ENCODE measurements around the gene PRR29.

PRR29 gene

DNA sequence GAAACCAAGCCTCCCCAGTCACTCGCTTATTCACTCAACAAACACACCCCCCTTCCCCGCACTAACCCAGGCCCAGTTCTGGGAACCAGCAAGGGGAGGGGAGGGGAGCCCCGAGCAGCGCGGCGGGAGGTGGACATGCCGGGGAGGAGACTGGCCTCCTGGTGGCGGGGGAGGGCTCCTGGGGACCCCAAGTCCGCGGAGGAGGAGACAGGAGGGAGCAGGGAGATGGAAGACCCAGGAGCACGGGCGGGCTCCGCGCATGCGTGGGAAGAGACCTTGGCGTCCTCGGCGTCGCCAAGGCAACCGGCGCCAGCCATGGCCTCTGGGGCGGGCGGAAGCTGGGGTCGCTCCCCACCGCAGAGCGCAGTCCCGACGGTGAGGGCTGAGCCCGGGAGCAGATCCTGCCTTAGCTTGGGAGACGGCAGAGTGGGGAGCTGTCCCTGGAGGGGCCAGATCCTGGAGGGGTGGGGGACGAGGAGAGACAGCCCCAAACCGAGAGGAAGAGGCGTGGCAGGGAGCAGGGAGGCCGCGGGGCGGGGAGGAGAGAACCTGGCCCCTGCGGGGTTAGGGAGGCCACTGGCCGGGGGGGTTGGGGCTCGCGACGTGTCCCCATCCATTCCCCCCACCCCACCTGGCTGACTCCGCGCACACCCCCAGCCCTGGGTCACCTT lies at the start of gene PRR29:
PRR29 (plus strand) TSS at position 302 of the 671 bp plus-strand sequence; CDS start at position 316, 14 bp downstream.
- peak in 1 of 2 donors; percentile 2 for DNase-seq

DNA sequence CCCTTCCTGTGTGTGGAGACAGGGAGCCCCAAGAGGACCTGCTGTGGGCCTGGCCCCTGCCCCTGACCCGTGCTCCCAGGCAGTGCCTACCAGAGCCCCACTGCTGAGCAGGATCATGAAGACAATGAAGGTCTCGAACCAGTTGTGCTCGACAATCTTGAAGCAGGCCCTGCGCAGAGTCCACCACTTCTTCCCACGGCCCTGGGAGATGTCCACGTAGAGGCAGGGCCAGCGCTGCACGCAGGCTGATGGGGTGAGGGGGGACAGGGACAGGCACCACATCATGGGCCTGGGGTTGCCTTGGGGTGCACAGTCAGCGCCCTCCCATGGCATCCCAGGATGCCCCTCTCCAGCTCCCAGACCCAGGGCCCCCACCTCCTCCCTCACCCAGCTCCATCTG lies 49.6 kb upstream of the PRR29 start:
- DNase-seq: no peak

GRCh38 chr17:63949576-63950250 lies 48.4 kb upstream of the PRR29 start:
- DNase-seq: no peak

DNA sequence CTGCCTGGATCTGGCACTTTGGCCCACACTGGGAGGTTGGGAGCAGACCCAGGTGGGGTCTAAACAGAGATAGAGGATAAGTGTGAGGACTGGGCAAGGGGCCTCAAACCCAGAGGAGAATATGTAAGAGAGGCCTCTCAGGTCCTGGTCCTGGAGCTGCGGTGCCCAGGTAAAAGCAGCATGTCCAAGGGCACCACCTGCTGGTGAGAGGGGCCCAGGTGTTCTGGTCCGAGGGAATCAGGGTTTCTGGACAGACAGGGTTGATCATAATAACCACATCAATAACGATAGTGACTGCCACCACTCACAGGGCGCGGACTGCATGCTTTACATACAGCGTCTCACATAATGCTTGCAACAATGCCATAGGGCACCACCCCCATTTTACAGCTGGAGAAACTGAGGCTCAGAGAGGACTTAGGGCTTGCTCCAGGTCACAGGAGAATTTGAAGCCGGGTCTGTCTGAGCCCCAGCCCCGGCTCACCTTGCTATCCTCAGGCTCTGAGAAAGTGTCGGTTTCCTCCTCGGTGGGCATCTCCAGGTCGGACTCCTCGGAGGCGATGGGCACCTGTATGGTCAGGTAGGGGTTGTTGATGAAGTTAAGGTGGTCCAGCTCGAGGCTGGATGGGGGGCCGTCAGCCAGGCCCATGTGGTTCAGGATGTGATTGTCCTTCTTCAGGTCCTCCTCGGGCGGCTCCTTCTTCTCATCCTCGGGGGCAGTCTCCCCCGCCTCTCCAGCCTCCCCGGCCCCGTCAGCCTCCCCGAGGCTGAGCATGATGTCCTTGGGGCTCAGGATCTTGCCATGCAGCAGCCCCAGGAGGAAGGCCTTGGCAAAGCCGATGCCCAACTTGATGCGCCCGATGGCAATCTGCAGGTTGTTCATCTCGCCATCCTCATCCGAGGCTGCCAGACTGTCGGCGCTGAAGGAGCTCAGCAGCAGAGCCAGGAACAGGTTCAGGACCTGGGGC lies 46.9 kb upstream of the PRR29 start:
- no peak for DNase-seq

DNA sequence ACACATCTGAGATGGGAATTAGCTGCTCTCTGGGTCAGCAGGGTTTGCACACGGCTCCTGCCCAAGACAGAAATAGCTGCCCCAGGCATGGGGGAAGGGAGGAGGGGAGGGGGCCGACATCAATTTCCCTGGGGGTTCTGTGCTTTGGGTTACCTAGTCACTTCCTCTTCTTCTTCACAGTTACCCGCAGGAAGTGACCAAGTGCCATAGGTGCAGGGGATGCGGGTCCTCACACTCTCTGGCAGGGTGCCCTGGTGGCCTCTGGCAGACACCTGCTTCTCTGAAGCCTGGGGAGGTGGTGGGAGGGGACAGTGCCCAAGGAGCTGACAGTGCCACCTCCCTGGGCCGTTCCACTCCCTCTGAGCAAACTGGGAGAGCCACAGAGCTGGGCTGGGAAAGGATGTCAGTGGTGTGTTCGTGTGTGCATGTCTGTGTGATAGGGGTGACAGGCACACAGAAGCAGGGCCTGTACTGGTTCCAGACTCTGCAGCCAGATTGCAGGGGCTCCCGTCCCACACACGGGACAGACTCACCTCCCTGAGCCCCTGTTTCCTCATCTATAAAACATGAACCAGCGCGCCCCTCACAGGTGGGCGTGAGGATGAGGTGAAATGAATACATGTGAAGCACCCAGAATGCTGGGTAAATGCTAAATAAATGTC lies 43.6 kb upstream of the PRR29 start:
- DNase-seq: no peak

GRCh38 chr17:63955232-63955631 lies 42.9 kb upstream of the PRR29 start:
- no peak for DNase-seq

DNA sequence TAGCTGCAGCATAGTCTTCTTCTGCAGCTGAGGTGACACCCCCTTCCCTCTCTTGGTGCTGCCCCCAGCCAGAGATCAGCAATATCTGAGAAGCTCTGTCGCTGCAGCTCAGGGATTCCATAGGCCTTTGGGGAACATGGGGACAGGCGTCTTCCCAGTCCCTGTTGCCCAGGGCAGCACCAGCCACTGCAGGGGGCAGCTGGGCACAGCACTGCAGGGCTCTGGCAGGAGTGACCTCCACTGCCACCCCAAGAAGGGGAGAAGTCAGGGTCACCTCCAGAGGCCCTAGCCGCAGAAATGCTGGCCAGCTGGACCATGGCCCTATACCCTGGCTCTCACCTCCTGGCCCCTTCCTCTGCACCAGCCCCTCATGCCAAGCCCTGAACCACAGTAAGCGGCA lies 42.4 kb upstream of the PRR29 start:
- no peak for DNase-seq

- DNase-seq: no peak
Measured at GRCh38 chr17:63956296-63956920, 41.7 kb upstream of the PRR29 start.

DNA sequence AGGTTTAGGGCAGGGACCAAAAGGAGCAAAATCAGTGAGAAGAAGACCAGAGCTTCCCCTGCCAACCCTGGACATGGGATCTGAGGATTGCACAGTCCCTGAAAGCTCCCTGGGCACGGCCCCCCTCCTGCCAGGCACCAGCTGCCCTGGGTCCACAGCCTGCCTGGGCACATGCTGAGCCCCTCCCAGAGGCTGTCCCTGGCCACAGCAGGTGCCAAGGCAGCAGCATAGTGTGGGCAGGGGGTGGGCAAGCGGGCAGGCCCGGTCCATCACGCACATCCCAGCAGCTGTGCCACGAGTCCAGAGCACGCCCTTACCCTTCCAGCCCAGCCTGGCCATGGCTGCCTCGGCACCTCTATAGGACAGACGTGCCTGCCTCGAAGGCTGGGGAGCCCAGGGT lies 38.1 kb upstream of the PRR29 start:
- DNase-seq: no peak

DNA sequence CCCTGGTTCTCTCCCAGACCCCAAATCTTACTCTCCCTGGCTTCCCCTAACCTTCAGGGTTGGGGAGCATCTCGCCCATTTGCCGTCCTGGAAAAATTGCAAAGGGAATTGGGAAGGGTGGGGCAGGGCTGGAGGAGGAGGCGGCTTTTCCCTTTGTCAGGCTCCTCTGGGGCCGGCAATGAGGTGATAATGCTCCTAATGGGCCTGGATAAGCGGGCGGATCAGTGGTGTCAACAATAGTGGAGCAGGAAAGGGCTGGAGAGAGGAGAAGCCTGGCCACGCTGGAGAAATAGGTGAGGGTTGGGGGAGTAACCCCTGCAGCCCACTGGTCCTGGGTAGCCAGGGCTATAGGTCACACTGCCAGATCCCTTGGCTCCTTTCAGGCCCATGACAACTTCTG lies 37.7 kb upstream of the PRR29 start:
- DNase-seq: no peak

GRCh38 chr17:63961355-63962212 lies 36.6 kb upstream of the PRR29 start:
- no peak for DNase-seq

DNA sequence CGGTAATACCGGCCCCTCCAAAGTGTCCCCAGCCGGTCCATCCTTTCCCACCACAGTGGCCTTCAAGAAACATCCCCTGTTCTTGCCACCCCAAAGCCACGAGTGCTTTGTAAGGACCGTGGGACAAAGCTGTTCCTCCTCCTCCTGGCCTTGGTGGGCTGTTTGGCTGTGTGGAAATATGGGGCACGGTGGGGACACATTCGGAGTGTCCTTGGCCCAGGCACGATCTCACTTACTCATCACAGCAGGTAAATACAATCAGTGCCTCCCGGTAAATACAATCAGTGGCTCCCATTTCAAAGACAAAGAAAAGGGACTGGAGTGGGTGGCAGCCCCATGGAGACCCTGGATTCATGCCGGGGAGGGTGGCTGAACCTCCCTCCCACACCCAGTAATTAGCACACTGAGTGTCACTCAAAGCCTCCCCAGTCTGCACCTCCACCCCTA lies 35.8 kb upstream of the PRR29 start:
- DNase-seq: no peak

- no peak for DNase-seq
Measured at GRCh38 chr17:63963123-63963522, 35.0 kb upstream of the PRR29 start.

GRCh38 chr17:63966646-63967264 lies 31.4 kb upstream of the PRR29 start:
- DNase-seq: no peak

DNA sequence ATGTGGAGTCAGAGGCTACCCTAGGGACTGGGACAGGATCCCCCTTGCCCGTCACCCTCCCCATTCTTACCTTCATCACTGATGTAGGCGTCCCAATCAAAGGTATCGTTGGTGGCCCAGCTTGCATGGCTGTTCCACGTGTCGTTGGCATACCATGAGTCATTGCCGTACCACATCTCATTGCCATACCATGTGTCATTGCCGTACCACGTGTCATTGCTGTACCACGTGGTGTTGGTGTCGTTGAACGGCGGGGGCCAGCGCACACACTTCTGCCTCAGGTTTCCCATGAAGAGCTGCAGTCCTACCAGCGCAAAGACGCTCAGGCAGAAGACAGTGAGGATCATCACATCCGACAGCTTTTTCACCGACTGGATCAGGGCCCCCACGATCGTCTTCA lies 30.2 kb upstream of the PRR29 start:
- DNase-seq: no peak

- DNase-seq: no peak
Measured at GRCh38 chr17:63969278-63969677, 28.9 kb upstream of the PRR29 start.

GRCh38 chr17:63972796-63973195 lies 25.4 kb upstream of the PRR29 start, which contains the start of gene SCN4A:
TSS of gene SCN4A (minus strand) at chr17:63972918. CDS start at chr17:63972841, 77 bp downstream.
- no peak for DNase-seq

DNA sequence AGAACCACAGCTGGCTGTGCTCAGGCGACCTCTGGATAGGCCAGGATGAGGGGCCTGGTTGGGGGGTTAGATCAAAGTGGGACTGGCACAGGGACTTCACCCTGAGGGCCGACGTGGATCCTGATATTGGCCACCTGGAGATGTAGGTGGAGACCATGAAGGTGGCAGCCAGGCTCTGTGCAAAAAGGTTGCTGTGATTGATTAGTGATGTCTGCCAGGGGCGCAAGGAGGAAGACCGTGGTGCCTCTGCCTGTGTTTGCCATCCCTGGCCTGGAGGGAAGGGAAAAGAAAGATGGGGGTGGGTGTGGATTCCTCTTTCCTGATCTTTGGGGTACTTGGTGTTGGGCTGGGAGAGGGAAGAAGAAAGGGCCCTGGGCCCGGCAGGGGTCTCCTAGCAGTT lies 24.9 kb upstream of the PRR29 start:
- no peak for DNase-seq

DNA sequence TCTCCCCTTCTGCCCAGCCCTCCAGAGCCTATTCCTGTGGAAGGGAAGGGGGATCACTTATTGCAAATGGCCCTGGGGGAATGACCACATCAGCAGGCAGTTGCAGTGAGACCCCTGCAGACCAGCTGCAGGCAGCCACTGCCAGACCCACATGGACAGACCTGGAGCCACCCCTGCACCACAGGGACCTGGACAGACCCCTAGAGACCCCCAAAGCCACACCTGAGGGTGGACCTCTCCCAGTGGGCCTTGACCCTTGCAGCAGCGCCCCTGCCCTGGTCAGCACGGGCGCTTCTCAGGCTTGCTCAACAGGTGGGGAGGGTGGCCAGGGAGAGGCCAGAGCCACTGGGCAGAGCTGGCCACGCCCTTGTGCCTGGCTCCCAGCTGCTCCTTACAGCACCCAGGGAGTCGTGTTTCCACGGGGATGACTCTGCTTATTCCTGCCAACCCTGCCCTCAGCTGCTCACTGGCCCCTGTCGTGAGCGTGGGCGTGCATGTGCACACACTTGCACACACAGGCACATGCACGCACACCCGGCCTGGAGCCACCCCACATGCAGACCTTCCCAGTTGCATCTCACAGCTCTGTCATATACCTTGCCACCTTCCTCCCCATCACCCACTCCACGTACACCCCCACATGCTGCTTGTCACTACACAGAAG lies 24.1 kb upstream of the PRR29 start:
- DNase-seq: no peak

GRCh38 chr17:63974594-63975192 lies 23.5 kb upstream of the PRR29 start:
- DNase-seq: no peak
